GM13976 (cell line): ENCODE results near the gene TCHHL1.

Experiments used
- DNase-seq: peaks from one replicate; pipeline ENCODE4 v3.0.0; 2012; ENCODE audit warnings: low spot score
- in situ Hi-C: fragments of 300-500 bp; cut with MboI; formaldehyde crosslinking; loops from one replicate; pipeline ENCODE4 v1.12.0; 2022; ENCODE audit warnings: low sequenced_read_pairs, mixed read lengths, inconsistent platforms; ENCODE audit not compliant: unreplicated experiment
- TF ChIP-seq, protein P1 (sequence below): IDR thresholded peaks from 2 replicates; pipeline ENCODE4 v1.5.1; 2012; ENCODE audit warnings: borderline replicate concordance, mild to moderate bottlenecking; ENCODE audit not compliant: insufficient read depth; ENCODE audit errors: extremely low read depth, missing control alignments, control extremely low read depth

TCHHL1 gene

DNA sequence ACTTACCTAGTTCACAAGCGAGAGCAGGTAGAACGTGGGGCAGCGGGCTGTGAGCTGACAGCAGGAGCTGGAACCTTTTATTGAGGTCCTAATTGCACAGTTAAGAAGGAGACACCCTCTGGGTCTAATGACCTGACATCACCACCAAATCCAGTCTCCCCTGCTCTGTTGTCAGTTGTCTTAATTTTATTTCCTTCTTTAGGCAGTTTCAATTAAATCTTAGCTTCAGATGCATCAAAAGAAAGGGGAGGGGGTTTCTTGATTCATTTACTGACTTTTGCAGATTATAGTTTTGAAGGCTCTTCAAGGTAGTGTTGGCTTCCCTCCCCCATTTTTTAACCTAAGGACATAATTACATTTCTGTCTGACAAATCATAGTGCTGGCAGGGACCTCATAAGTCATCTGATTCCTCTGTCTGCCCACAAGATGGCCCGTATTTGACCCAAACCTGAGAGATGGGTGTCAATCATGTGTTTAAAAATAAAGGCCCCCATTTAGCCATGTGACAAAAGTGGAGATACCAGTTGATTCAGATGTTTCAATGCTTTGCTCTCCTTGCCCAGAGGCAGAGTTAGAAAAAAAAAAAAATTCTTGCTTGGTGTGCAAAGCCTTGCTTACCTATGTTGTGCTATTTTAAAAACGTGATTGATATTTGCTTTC, at the start of gene TCHHL1:
TCHHL1 (minus strand) TSS at position 51 of the 661 bp plus-strand sequence. CDS start 921 bp downstream, outside the sequence.
- in situ Hi-C loops: no loop called here
- TF ChIP-seq, protein P1, sequence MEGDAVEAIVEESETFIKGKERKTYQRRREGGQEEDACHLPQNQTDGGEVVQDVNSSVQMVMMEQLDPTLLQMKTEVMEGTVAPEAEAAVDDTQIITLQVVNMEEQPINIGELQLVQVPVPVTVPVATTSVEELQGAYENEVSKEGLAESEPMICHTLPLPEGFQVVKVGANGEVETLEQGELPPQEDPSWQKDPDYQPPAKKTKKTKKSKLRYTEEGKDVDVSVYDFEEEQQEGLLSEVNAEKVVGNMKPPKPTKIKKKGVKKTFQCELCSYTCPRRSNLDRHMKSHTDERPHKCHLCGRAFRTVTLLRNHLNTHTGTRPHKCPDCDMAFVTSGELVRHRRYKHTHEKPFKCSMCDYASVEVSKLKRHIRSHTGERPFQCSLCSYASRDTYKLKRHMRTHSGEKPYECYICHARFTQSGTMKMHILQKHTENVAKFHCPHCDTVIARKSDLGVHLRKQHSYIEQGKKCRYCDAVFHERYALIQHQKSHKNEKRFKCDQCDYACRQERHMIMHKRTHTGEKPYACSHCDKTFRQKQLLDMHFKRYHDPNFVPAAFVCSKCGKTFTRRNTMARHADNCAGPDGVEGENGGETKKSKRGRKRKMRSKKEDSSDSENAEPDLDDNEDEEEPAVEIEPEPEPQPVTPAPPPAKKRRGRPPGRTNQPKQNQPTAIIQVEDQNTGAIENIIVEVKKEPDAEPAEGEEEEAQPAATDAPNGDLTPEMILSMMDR: no peak
- DNase-seq: no peak

DNA sequence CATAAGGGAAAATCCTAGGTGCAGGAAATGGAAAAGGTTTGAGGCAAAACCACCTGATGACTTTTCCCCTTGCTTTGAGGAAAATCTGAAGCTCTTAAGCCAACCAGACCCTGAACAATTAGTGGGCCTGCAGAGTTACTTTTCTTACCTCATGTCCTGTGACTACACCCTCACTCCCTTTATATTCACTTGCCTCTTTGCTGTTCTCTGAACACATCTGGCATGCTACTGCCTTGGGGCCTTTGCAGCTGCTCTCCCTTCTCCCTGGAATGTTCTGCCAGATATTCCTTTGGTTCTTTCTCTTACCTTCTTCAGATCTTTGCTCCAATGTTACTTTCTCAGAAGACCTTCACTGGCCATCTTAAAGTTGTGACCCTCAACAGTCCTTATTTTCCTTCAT, 48.4 kb upstream of the TCHHL1 start:
- no peak for DNase-seq
- in situ Hi-C loops: no loop called here
- TF ChIP-seq, protein P1: no peak

DNA sequence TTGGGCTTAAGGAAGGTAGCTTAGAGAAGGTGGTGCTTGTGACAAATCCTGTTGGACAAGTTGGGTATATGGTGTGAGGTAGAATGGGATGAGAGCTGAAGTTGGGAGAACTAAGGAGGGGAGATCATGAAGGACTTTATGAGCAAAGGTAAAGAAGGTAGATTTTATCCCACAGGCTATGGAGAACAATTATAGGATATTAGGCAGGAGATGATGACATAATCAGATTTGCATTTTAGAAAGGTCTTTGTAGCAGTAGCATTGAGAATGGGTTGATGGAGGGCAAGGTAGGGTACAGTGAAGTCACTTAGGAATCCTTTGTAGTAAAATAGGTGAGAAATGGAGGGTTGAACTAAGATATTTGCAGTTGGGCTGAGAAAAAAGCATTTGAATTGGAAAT, 41.3 kb upstream of the TCHHL1 start:
- in situ Hi-C loops: no loop called here
- TF ChIP-seq, protein P1: no peak
- no peak for DNase-seq

DNA sequence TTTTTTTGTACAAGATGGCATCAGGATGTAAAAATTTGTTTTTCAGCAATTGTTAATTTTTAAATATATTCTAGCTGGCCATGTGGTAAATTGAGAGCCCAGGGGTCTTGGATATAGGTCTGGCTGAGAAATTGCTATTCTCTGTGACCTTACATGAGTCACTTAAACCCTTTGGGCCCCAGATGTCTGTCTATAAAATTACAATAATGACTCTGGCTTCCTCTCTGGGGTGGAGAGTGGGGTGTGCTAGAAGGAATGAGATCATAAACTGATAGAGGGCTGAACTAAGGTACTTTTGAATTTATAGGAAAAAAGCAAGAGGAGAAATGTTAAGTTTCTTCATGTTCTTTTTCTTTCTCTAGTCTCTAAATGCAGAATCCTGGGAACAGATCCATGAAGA, 38.8 kb upstream of the TCHHL1 start:
- TF ChIP-seq, protein P1: no peak
- DNase-seq: no peak
- in situ Hi-C loops: no loop called here

DNA sequence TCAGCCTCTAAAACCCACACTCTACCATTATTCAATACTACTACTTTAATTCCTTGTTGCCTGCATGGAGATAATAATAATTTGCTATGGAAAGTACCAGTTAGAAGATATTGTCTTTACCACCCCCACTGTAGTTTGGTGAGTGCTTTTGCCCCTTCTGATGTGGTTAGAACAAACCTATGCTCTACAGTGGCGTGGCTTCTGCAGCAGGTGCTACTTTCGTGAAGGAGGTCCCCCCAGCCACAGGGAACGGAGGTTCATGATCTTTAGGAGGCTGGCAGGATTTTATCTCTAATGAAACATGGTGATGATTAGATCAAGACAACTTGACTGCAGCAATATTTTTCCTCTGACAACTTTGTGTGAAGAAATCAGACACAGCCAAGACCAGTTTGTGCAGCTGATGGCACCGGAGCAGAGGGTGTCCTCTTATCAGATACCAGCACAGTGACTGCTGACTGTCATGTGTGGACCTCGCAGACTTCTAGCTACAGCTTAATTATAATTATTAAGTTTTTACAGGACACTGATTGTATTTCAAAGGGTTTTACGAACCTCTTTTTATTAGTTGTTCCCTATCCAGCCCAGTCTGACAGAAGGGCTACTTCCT, 37.1 kb upstream of the TCHHL1 start:
- DNase-seq: no peak
- TF ChIP-seq, protein P1: no peak
- in situ Hi-C loops: no loop called here

DNA sequence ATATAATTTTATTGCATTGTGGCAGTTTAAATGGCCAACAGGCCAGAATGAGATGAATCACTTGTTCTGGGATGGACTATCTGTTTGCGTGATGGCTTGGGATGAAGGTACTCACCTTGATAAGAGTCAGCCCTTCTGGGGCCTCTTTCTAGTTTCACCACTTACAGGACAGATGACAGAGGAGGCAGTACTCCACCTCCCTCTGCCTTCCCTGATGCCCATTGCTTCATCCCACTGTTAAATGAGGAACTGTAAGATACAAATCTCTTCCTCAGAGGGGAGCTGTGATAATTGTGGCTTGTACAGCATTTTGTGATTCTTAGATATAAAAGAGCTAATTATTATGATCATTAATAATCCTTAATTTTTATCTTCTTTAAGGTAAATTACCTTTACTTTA, 30.1 kb upstream of the TCHHL1 start:
- in situ Hi-C loops: no loop called here
- TF ChIP-seq, protein P1: no peak
- DNase-seq: no peak

DNA sequence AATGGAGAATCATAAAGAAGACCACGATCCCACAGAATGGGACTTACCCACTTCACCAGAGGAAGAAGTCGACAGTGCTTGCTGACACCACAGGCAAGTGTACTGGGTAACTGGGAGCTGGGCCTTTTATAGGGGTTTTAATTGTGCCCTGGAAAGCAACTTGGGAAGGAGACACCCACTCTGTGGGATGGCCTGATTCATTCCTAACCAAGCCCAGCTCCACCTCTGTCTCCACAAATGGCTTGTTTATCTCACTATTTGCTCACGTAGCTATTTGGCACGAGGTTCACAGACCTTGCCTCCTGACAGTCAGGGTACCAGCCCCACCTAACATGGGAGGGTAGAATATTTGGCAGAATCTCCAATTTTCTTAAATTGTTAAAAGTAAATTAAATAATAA, 26.5 kb upstream of the TCHHL1 start, which contains the start of gene TCHH:
TCHH (minus strand) TSS at position 101 of the 400 bp plus-strand sequence. CDS start 1,364 bp downstream, outside the sequence.
- TF ChIP-seq, protein P1: no peak
- in situ Hi-C loops: no loop called here
- DNase-seq: no peak
